ENCODE results near the gene USH1C. TPM values are rescaled to one million over a fixed set of nuclear protein-coding genes. Genes with fewer than 3 reads are reported as not detected.

USH1C gene
- total and polyA plus RNA-seq, 3 donors from 2014 or later: 1.2 to 3.7 (median 1.2) TPM

DNA sequence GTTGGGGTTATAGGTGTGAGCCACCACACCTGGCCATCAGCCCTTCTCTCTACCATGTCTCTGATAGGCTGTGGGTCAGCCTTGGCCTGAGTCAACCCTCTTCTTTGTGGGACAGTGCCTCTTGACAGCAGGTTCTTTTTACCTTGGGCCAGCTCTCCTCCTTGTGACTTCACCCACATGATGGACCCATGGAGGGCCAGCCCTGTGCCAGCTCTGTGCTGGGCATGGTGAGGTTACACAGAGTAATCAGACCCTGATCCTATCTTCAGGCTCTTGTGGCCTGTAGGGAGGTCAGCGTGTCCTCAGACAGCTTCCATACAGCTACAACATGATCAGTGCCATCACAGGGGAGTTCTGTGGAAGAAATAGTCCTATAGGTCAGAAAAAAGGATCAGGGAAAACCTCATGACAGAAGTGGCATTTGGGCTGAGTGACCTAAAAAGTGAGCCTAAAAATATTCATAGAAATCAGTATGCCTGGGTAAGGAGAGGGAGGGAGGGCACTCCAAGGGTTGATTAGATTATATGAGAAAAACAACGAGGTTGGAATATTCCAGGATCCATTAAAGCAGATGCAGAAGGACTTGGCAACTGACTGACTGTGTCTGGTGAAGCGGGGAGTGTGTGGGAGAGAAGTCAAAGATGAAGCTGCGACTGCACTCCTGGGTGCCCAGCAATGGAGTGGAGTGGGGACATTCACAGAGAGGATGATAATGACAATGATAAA lies 19.9 kb upstream of the USH1C start:
- DNase-seq: no peak
- intact Hi-C loops (cut with DNase I; ENCODE audit: low total_unique reads): no loop called here
- Histone ChIP-seq H3K4me3 (no peak overlapping the region), H3K27me3 (no peaks in the 10 kb centered on the region), H3K27ac (no peak overlapping the region), H3K9me3 (no peaks in the 10 kb centered on the region), H3K36me3 (ENCODE audit: low read depth, missing control alignments) (no peaks in the 10 kb centered on the region), H3K4me1 (no peaks in the 10 kb centered on the region)
- WGBS, 2 donors: 63 to 70% methylated on average over 4 of the region's 4 CpGs
- TF ChIP-seq, protein P1, sequence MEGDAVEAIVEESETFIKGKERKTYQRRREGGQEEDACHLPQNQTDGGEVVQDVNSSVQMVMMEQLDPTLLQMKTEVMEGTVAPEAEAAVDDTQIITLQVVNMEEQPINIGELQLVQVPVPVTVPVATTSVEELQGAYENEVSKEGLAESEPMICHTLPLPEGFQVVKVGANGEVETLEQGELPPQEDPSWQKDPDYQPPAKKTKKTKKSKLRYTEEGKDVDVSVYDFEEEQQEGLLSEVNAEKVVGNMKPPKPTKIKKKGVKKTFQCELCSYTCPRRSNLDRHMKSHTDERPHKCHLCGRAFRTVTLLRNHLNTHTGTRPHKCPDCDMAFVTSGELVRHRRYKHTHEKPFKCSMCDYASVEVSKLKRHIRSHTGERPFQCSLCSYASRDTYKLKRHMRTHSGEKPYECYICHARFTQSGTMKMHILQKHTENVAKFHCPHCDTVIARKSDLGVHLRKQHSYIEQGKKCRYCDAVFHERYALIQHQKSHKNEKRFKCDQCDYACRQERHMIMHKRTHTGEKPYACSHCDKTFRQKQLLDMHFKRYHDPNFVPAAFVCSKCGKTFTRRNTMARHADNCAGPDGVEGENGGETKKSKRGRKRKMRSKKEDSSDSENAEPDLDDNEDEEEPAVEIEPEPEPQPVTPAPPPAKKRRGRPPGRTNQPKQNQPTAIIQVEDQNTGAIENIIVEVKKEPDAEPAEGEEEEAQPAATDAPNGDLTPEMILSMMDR (IDR thresholded peaks at IDR 0.05): no peak
- TF ChIP-seq POLR2A (IDR thresholded peaks at IDR 0.05): no peak

DNA sequence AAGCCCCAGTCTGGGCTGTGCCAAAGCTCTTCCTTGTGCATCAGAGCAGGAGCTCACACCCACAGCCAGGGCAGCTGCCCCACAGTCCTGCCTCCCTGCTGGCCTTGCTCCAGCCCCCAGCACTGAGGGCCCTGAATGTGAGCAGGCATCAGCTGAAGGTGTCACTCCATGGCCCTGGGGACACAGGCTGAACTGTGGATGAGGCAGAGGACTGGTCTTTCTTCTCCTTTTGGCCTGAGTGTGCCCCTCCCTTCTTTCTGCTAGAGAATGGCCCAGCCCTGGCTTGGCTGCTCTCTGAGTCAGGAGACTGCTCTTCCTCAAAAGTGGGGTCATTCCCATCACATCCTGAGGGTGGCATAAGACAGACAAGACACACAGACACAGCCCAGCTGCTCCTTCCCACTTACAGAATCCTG lies 19.0 kb upstream of the USH1C start:
- no peak for DNase-seq

DNA sequence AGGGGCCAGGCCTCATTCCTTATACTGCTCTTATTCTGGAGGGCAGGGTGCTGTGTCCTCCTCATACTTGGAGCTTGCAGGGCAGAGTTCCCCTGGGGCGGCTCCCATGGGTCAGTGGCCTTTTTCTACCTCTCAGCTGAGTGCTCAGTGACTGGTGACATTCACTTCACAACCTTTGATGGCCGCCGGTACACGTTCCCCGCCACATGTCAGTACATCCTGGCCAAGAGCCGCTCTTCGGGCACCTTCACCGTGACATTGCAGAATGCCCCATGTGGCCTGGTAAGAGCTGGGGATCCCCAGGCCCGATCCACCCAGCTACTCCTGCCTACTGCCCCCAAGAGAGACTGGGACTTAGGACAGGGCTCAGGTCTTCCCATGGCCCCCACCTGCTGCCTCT lies 17.3 kb upstream of the USH1C start:
- no peaks in the 10 kb centered on the region for H3K9me3 ChIP-seq
- H3K27ac ChIP-seq: no peak overlapping the region
- H3K4me1 ChIP-seq: no peaks in the 10 kb centered on the region
- intact Hi-C loops (cut with DNase I; ENCODE audit: low total_unique reads): no loop called here
- DNase-seq: no peak
- TF ChIP-seq, protein P1 (IDR thresholded peaks at IDR 0.05): no peak
- no peak for TF ChIP-seq POLR2A (IDR thresholded peaks at IDR 0.05)
- no peaks in the 10 kb centered on the region for H3K27me3 ChIP-seq
- 86 to 94% methylated on average over 8 to 9 of the region's 9 CpGs for WGBS, 2 donors
- no peaks in the 10 kb centered on the region for H3K36me3 ChIP-seq (ENCODE audit: low read depth, missing control alignments)
- no peak overlapping the region for H3K4me3 ChIP-seq

More for the DNA sequence above, 19.0 kb upstream of the USH1C start:
- Histone ChIP-seq H3K4me1 (no peaks in the 10 kb centered on the region), H3K36me3 (ENCODE audit: low read depth, missing control alignments) (no peaks in the 10 kb centered on the region), H3K9me3 (no peaks in the 10 kb centered on the region), H3K4me3 (no peak overlapping the region), H3K27ac (no peak overlapping the region), H3K27me3 (no peaks in the 10 kb centered on the region)
- no peak for TF ChIP-seq POLR2A (IDR thresholded peaks at IDR 0.05)
- TF ChIP-seq, protein P1 (IDR thresholded peaks at IDR 0.05): no peak
- intact Hi-C loops (cut with DNase I; ENCODE audit: low total_unique reads): no loop called here

DNA sequence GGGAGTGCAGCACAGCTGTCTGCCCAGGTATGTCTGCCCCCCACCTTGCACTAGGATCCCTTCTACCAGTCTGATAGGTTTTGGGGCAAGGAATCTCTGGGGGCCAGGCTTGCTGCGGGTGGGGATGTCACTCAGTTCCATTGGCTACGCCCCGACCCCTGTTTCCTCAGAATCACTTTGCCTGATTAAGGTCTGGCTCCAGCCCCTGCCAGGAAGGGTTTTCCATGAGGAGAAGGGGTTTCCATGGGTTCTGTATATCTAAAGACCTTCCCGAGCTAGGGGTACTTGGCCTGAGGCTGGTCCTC lies 16.8 kb upstream of the USH1C start:
- no peaks in the 10 kb centered on the region for H3K4me1 ChIP-seq
- H3K9me3 ChIP-seq: no peaks in the 10 kb centered on the region
- TF ChIP-seq, protein P1 (IDR thresholded peaks at IDR 0.05): no peak
- no peak for TF ChIP-seq POLR2A (IDR thresholded peaks at IDR 0.05)
- no peak for DNase-seq
- no peak overlapping the region for H3K27ac ChIP-seq
- H3K36me3 ChIP-seq (ENCODE audit: low read depth, missing control alignments): no peaks in the 10 kb centered on the region
- no peaks in the 10 kb centered on the region for H3K27me3 ChIP-seq
- H3K4me3 ChIP-seq: no peak overlapping the region
- intact Hi-C loops (cut with DNase I; ENCODE audit: low total_unique reads): no loop called here
- 93 to 96% methylated on average over 4 of the region's 4 CpGs for WGBS, 2 donors

Measured in testis (tissue), 3 donors.